NB4 (cell line): Measurements from ENCODE around the gene CENPO.
"Not testable (repeated sequence)": the region's sequence is repeated elsewhere in the genome, so short reads cannot be mapped to it uniquely, and the experiment has no call there.

Experiments
- DNase-seq: peaks from one replicate; pipeline ENCODE4 v3.0.0; 2010; ENCODE audit warnings: low read depth
- H3K4me3 ChIP-seq: one replicate; pipeline ENCODE4 v1.5.1; 2011; ENCODE audit warnings: mild to moderate bottlenecking, low read depth, low read length, moderate library complexity
- MYC ChIP-seq: IDR thresholded peaks from 2 replicates; pipeline ENCODE4 v1.6.1; 2011; ENCODE audit warnings: low read depth, low read length
- POLR2A ChIP-seq: IDR thresholded peaks from 2 replicates; pipeline ENCODE4 v1.6.1; 2011; ENCODE audit warnings: mild to moderate bottlenecking; ENCODE audit not compliant: insufficient read length; ENCODE audit errors: extremely low read depth
- TF ChIP-seq, protein P1 (sequence below): IDR thresholded peaks from one replicate; pipeline ENCODE4 v1.5.1; 2012; ENCODE audit warnings: low read depth, low read length
- TF ChIP-seq, protein P2 (sequence below): IDR thresholded peaks from 2 replicates; pipeline ENCODE4 v1.6.1; 2011; ENCODE audit warnings: low read depth, low read length

CENPO gene

DNA sequence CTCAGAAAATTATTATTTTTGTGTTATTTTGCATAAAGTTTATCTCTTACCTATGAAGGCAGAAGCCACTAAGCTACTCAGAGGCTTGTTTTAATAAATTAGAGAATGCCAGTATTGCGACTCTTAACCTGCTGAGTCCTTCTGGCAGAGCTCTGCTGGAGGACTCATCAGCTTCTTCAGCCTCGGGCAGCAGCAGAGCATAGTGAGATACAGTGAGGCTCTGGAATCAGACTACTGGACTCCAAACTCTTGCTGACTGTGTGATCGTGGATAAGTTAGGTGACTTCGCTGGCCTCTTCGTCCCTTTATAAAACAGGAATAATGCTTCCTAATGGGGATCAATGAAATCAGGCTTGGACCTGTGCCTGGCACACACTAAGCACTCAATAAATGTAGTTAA, 1.8 kb upstream of the CENPO start:
- no peak for DNase-seq
- TF ChIP-seq, protein P1, sequence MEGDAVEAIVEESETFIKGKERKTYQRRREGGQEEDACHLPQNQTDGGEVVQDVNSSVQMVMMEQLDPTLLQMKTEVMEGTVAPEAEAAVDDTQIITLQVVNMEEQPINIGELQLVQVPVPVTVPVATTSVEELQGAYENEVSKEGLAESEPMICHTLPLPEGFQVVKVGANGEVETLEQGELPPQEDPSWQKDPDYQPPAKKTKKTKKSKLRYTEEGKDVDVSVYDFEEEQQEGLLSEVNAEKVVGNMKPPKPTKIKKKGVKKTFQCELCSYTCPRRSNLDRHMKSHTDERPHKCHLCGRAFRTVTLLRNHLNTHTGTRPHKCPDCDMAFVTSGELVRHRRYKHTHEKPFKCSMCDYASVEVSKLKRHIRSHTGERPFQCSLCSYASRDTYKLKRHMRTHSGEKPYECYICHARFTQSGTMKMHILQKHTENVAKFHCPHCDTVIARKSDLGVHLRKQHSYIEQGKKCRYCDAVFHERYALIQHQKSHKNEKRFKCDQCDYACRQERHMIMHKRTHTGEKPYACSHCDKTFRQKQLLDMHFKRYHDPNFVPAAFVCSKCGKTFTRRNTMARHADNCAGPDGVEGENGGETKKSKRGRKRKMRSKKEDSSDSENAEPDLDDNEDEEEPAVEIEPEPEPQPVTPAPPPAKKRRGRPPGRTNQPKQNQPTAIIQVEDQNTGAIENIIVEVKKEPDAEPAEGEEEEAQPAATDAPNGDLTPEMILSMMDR = no peak
- TF ChIP-seq POLR2A (no peak), MYC (no peak)
- TF ChIP-seq, protein P2, sequence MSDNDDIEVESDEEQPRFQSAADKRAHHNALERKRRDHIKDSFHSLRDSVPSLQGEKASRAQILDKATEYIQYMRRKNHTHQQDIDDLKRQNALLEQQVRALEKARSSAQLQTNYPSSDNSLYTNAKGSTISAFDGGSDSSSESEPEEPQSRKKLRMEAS = no peak
- no peak overlapping the region for H3K4me3 ChIP-seq

DNA sequence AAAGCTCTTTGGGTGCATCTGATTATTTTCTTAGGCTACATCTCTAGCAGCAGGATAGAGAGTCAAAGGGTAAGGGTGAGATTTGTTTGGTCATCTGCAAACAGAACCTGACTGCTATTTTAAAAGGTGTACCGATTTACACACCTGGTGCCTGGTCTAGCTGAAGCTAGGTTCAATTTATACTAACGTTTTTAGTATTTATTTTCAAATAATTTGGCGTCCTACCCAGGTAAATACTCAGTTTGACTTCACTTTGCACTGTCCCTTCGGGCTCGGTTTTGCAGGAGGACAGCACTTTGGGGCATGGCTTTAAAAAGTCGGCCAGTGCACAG, 717 bp upstream of the CENPO start:
- TF ChIP-seq, protein P2 = no peak
- no peak for TF ChIP-seq POLR2A
- no peak for TF ChIP-seq MYC
- TF ChIP-seq, protein P1 = no peak
- no peak for DNase-seq
- H3K4me3 ChIP-seq = peak overlapping the region; percentile 94

DNA sequence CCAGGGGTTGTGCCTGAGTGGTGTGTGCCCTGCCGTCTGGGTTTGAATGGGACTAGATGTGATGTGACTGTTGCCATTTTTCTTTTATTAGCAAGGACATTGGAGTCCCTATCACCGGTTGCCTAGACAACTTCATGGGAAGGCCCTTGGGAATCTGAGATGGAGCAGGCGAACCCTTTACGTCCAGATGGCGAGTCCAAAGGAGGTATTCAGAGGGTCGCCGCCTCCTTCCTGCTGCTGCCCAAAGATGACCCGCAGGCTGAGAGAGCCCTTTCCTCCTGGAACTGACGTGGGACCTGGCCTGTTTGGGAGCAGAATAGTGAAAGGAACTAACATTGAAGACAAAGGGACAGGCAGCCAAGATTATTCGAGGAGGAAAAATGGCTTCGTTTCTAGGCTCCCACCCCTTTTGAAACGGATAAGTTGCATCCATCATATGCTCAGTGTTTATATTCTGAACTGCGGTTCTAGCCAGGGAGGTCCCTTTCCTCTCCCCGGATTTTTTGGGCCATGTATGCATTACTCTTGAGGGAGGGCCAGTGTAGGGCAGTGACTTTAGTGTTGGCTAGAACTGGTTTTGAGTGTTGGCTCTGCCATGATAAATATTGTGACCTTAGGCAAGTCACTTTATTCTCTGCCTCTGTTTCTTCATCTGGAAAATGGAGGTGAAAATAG, 673 bp downstream of the CENPO start:
- peak; percentile 41 for DNase-seq
- TF ChIP-seq MYC (no peak), POLR2A (no peak)
- TF ChIP-seq, protein P1 = no peak
- TF ChIP-seq, protein P2 = no peak

DNA sequence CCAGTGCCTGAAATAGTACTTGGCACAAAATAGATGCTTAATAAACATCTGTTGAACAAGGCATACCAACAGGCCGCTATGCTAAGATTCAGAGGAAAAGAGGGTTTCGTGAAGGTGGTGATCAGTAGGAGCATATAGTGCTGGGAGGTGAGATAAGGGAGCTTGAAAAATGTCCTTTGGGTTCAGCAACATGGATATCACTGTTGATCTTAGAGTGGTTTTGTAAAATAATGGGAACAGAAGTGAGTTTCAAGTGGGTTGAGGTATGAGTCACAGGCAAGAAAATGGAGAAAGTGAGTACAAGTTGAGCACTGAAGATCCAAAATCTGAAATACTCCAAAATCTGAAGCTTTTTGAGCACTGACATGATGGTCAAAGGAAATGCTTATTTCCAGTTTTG, 4.4 kb downstream of the CENPO start:
- no peak overlapping the region for H3K4me3 ChIP-seq
- no peak for DNase-seq
- TF ChIP-seq POLR2A = no peak
- TF ChIP-seq, protein P2 = no peak
- TF ChIP-seq MYC = no peak
- TF ChIP-seq, protein P1 = no peak

More for the DNA sequence above, 673 bp downstream of the CENPO start:
- peak overlapping the region; percentile 94 for H3K4me3 ChIP-seq

DNA sequence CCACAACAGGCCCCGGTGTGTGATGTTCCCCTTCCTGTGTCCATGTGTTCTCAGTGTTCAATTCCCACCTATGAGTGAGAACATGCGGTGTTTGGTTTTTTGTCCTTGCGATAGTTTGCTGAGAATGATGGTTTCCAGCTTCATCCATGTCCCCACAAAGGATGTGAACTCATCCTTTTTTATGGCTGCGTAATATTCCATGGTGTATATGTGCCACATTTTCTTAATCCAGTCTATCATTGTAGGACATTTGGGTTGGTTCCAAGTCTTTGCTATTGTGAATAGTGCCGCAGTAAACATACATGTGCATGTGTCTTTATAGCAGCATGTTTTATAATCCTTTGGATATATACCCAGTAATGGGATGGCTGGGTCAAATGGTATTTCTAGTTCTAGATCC, 7.3 kb downstream of the CENPO start:
- not testable (repeated sequence) for DNase-seq, H3K4me3 ChIP-seq

DNA sequence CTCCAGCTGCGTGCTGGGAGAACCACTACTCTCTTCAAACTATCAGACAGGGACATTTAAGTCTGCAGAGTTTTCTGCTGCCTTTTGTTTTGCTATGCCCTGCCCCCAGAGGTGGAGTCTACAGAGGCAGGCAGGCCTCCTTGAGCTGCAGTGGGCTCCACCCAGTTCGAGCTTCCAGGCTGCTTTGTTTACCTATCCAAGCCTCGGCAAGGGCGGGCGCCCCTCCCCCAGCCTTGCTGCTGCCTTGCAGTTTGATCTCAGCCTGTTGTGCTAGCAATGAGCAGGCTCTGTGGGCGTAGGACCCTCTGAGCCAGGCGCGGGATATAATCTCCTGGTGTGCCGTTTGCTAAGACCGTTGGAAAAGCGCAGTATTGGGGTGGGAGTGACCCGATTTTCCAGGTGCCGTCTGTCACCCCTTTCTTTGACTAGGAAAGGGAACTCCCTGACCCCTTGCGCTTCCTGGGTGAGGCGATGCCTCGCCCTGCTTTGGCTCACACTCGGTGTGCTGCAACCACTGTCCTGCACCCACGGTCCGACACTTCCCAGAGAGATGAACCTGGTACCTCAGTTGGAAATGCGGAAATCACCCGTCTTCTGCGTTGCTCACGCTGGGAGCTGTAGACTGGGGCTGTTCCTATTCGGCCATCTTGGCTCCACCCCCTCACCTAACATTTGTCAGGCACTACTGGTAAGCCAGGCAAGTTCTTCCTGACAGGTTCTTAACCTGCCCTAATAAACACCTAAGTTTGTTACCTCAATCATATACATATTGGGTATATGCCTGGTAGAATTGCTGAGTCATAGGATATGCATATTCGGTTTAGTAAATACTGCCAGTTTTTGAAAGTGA, 12.8 kb downstream of the CENPO start:
- not testable (repeated sequence) for H3K4me3 ChIP-seq, DNase-seq
